GM23248 (cell line): ENCODE data around the gene MC1R.

Experiments used
- EZH2 ChIP-seq: fragments of 200-600 bp; sonication (generic); IDR thresholded peaks from 2 replicates; pipeline ENCODE4 v1.6.1; 2018; ENCODE audit warnings: antibody characterized with exemption, mild to moderate bottlenecking; ENCODE audit not compliant: insufficient read depth, poor library complexity, severe bottlenecking
- EZH2phosphoT487 ChIP-seq: fragments of 200-600 bp; sonication (generic); IDR thresholded peaks from 2 replicates; pipeline ENCODE4 v1.6.1; 2018; ENCODE audit warnings: antibody characterized with exemption, moderate library complexity, mild to moderate bottlenecking, low read depth; ENCODE audit not compliant: insufficient read depth

GRCh38 chr16:89934611-89935553 lies 16.2 kb downstream of the MC1R start:
- TF ChIP-seq EZH2phosphoT487: no peak
- TF ChIP-seq EZH2: no peak
